HG03103 (cell line): Measurements from ENCODE around the gene MNDA.
"Not testable (repeated sequence)": the region's sequence is repeated elsewhere in the genome, so short reads cannot be mapped to it uniquely, and the experiment has no call there.

ENCODE experiments used
- ATAC-seq: cut with Tn5 transposase; IDR thresholded peaks from one replicate; pipeline ENCODE4 v1.9.1; 2021; ENCODE audit warnings: low read depth; ENCODE audit not compliant: unreplicated experiment

MNDA gene

DNA sequence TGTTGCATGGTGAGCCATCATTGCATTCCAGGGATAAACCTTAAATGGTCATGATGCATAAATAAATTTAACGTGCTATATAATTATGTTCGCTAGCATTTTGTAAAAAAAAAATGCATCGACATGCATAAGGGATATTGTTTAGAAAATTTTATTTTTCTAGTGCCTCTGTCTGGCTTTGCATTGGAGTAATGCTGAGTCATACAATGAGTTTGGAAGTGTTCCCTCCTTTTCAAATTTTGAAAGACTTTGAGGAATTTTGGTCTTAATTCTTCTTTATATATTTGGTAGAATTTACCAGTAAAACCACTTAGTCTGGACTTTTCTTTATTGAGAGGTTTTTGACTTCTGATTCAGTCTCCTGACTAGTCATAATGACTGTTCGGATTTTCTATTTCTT, 4.9 kb downstream of the MNDA start:
- ATAC-seq: no peak

DNA sequence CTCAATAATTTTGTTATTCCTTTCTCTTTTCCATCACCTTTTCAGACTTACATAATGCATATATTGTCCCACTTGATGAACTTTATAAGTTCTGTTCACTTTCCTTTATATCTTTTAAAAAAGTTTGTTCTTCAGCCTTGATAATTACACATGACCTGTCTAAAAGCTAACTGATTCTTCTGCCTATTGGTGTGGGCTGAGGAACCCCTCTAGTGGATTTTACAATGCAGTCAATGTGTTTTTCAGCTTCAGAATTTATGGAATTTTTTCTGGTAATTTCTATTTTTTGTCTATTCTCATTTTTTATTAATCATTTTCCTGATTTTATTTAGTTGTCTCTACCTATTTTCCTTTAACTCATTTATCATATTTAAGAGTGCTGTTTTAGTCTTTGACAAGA, 7.5 kb downstream of the MNDA start:
- no peak for ATAC-seq

DNA sequence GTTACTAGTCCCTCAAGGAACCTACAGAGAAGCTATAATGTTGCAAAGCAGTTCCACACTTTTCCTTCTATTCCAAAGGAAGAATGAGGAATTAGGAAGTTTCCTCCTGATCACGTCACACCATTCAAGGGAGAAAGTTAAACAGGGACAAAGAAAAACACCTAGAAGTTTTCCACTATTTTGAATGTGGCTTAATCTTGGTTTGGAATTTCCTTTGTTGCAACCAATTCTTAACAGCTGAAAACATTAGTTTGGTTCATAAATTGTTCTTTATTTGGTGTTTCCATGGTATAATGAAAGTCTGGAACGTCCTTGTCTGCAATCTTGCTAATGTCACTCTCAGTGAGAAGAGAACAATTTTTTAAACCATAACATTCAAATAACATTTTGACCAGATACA, 8.4 kb downstream of the MNDA start:
- no peak for ATAC-seq

DNA sequence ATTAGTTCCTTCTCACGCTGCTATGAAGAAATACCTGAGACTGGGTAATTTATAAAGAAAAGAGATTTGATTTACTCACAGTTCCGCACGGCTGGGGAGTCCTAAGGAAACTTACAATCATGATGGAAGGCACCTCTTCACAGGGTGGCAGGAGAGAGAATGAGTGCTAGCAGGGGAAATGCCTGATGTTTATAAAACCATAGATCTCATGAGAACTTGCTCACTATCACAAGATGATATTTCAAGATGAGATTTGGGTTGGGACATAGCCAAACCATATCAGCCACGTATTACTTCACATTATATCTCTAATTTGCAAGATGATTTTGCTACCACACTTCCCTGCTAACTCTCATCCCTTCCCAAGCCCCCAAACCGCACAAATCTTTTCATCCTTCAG, 9.1 kb downstream of the MNDA start:
- no peak for ATAC-seq

DNA sequence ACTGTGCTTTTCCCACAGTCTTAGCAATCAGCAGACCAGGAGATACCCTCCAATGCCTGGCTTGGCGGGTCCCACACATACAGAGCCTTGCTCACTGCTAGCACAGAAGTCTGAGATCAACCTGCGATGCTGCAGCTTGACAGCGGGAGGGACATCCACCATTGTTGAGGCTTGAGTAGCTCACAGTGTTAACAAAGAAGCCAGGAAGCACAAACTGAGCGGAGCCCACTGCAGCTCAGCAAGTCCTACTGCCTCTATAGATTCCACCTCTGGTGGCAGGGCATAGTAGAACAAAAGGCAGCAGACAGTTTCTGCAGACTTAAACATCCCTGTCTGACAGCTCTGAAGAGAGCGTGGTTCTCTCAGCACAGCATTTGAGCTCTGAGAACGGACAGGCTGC, 33.4 kb downstream of the MNDA start:
- ATAC-seq: no peak

DNA sequence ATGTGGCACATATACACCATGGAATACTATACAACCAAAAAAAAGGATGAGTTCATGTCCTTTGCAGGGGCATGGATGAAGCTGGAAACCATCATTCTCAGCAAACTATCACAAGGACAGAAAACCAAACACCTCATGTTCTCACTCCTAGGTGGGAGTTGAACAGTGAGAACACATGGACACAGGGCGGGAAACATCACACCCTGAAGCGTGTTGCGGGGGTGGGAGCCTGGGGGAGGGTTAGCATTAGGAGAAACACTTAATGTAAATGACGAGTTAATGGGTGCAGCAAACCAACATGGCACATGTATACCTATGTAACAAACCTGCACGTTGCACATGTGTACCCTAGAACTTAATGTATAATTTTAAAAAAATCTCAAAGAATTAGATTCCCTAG, 39.3 kb downstream of the MNDA start:
- ATAC-seq: not testable (repeated sequence)

DNA sequence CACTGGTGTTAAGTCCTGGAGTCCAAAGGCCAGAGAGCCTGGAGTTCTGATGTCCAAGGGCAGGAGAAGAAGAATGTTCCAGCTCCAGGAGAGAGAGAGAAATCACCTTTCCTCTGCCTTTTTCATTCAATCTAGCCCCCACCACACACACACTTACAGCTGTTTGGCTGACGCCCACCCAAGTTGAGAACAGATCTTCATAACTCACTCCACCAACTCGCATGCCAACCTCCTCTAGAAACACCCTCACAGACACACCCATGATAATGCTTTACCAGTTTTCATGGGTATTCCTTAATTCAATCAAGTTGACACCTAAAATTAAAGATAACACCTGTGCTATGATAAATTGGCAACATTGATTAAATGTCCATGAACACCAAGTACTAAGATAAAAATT, 42.0 kb downstream of the MNDA start:
- ATAC-seq: no peak

DNA sequence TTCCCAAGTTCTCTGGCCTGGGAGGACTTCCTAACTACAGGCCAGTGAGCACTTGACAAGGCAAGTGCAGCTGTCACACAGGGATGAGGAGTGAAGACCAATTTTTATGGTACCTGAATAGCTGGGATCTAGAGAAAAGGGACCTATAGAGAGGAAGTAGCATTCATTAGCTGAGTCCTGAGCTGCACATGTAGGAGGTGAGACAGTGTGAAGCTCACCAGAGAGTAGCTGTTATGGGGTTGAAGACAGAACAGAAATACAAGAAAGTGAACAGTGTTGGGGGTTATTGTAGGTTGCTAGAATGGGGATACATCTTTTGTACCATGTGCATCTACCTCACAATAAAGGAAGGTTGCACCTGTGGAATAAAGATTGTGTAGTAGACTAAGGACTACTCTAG, 62.5 kb downstream of the MNDA start:
- no peak for ATAC-seq

DNA sequence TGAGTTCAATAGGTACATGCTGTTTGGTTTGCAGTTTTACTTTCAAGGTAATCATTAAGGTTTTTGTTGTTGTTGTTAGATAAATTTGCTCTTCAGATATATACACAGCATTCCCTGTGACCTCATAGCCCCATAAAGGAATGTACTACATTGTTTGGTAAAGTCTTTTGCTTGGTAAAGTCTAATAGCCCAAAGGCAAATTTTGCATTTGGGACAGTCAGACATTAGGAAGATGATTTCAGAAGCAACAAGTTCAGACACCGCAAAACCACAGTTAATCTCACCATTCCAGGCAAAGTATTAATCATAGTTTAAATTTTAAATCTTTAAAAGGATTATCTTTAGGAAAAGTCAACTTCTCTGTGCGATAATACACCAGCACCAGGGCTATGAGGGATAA, 67.6 kb downstream of the MNDA start:
- no peak for ATAC-seq
